GM12878 (cell line): Measurements from ENCODE around the gene E2F2. TPM values are rescaled to one million over a fixed set of nuclear protein-coding genes. Genes with fewer than 3 reads are reported as not detected.

Experiments
- IRF3 ChIP-seq: fragments of 450-650 bp; IDR thresholded peaks from 2 replicates; pipeline ENCODE4 v1.6.1; 2014; ENCODE audit warnings: mild to moderate bottlenecking
- IRF5 ChIP-seq: fragments of 450-650 bp; IDR thresholded peaks from 2 replicates; pipeline ENCODE4 v1.6.1; 2017; ENCODE audit warnings: borderline replicate concordance
- MYC ChIP-seq: IDR thresholded peaks from 2 replicates; pipeline ENCODE4 v1.6.1; 2011; ENCODE audit warnings: mild to moderate bottlenecking, low read length, moderate library complexity, inconsistent platforms; ENCODE audit not compliant: insufficient read depth, insufficient replicate concordance, insufficient read length, severe bottlenecking
- TBL1XR1 ChIP-seq: IDR thresholded peaks from 2 replicates; pipeline ENCODE4 v1.6.1; 2012; ENCODE audit warnings: low read depth, low read length, improper control_type of control experiment
- polyA plus RNA-seq, 11 experiments: library from polyadenylated mRNA; depleted of rRNA in 4 of 11; unstranded in 6 of 11; stranded (reverse) in 5 of 11; fragments of >200 nt; fragmentation: Nextera tagmentation in 4 of 11; fragmentation: Illumina TruSeq in 1 of 11; extraction: Ambion mirVana in 4 of 11; extraction: Trizol in 1 of 11; gene quantifications; 1 replicate in 1 of 11; 2 replicates in 10 of 11; pipeline versions ENCODE4 v1.2.1 to v1.2.3, GENCODE V29; 2011 to 2016; ENCODE audit warnings: inconsistent platforms in 2 of 11, missing spikeins in 2 of 11, low read depth in 1 of 11
- total RNA-seq, 4 experiments: library from RNA; depleted of rRNA in 3 of 4; stranded (reverse); fragments of >200 nt in 3 of 4; fragmentation: Illumina TruSeq in 1 of 4; extraction: Trizol in 1 of 4; gene quantifications; 2 replicates each; pipeline versions ENCODE4 v1.2.1 to v1.2.3, GENCODE V29; 2013 to 2021
- TF ChIP-seq, protein P1 (sequence below): fragments of 450-650 bp; IDR thresholded peaks from 2 replicates; pipeline ENCODE4 v1.6.1; 2017; ENCODE audit warnings: mild to moderate bottlenecking

The E2F2 gene
- total and polyA plus RNA-seq, 10 of the 15 experiments (the other 5 are each of a cell fraction or from before 2014, with no cell fraction given), result 3.8 to 27.2 (median 14.6) TPM

- TF ChIP-seq IRF5 (no peak), MYC (no peak), IRF3 (no peak), TBL1XR1 (no peak)
- TF ChIP-seq, protein P1, sequence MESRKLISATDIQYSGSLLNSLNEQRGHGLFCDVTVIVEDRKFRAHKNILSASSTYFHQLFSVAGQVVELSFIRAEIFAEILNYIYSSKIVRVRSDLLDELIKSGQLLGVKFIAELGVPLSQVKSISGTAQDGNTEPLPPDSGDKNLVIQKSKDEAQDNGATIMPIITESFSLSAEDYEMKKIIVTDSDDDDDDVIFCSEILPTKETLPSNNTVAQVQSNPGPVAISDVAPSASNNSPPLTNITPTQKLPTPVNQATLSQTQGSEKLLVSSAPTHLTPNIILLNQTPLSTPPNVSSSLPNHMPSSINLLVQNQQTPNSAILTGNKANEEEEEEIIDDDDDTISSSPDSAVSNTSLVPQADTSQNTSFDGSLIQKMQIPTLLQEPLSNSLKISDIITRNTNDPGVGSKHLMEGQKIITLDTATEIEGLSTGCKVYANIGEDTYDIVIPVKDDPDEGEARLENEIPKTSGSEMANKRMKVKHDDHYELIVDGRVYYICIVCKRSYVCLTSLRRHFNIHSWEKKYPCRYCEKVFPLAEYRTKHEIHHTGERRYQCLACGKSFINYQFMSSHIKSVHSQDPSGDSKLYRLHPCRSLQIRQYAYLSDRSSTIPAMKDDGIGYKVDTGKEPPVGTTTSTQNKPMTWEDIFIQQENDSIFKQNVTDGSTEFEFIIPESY, result no peak
These were observed 2.4 kb upstream of the E2F2 start (continued) for GRCh38 chr1:23533246-23534023.
